ENCODE measurements around the gene ARL14.
A peak's percentile ranks its signal among the peaks of the same experiment; 100 is the strongest.
"Not testable (repeated sequence)": the region's sequence is repeated elsewhere in the genome, so short reads cannot be mapped to it uniquely, and the experiment has no call there.

The ARL14 gene

GRCh38 chr3:160677459-160677881 lies 510 bp downstream of the ARL14 start:
- no peak for DNase-seq

DNA sequence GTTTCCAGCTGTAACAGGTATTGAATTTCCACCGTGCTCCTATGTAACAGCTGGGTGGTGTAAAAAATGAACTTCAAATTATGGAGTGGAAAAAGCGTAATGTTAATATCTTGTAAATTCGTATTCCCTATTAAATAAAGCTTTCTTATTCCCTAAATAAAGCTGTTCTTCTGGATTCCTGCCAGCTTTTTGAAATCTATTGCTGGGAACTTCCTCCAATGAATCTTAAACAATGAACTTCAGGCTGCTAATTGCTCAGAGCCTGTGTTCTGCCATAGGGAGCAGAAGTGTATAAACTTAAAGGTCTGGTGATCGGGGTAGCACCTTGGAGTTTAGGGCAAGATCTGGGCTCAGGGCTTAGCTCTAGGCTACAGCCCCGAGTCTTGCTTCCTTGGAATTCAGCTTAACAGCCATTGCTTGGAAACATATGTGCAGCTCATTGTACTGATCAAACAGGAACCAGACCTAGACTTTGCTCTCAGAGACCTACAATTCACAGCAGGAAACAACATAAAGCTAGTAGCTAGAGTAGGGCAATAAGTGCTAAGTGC lies 1.4 kb downstream of the ARL14 start:
- no peak for DNase-seq

DNA sequence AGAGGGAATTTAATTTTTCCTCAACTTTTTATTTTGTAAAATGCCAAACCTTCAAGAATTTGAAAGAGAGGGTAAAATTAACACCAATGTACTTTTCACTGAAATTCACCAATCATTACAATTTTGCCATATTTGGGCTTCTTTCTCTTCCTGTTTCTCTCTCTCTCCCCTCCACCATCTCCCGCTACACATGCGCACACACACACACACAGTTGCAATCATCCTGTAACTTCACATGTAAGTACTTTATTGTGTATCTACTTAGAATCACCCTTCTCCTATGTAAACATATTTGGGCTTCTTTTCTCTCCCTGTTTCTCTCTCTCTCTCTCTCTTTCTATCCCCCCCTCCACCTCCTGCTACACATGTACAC lies 7.4 kb downstream of the ARL14 start:
- no peak for DNase-seq

- no peak for DNase-seq
These were observed 8.3 kb downstream of the ARL14 start for GRCh38 chr3:160685144-160685766.

DNA sequence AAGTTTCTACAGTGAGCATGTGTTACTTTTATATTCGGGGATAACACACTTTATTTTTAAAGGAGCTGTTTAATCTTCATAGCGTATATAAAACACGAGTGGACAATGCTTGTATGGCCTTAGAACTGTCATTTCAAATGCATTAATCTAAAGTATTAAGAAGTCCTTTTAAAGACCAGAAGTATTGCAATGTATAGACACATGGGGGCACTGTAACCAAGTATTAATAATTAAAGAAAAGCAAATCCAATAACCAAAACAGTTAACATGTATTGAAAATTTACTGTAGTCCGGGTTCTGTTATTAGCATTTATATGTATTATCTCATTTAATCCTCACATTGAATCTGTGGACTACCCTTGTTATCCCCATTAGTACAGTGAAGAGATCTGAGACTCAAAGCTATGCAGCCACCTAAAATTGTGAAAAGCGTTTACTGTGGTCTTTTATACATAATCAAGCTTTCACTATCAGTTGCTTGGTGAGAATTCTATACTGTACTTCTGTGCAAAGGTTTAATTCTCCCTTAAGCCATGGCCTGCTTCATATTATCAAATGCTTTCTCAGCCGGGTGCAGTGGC lies 10.1 kb downstream of the ARL14 start:
- peak in 2 of 4 experiments; percentile 42 to 53 for DNase-seq

- DNase-seq = no peak
These were observed 14.2 kb downstream of the ARL14 start for GRCh38 chr3:160691151-160691550.

DNA sequence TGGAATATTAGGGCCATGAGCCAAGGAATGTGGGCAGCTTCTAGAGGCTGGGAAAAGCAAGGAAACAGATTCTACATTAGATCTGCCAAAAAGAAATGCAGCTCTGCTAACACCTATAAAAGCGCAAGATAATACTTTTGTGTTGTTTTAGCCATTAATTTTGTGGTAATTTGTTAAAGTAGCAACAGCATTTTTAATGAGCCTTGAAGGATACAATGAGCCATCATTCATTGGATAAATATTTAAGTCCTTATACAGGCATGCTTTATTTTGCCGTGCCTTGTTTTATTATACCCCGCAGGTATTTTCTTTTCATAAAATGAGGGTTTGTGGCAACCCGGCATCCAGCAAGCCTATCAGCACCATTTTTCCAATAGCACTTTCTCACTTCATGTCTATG lies 15.0 kb downstream of the ARL14 start:
- no peak for DNase-seq

- no peak for DNase-seq
These were observed 16.2 kb downstream of the ARL14 start for GRCh38 chr3:160693191-160693590.

GRCh38 chr3:160694345-160694744 lies 17.4 kb downstream of the ARL14 start:
- no peak for DNase-seq

- no peak for DNase-seq
These were observed 18.0 kb downstream of the ARL14 start for GRCh38 chr3:160695003-160695402.

GRCh38 chr3:160695915-160696327 lies 19.0 kb downstream of the ARL14 start:
- DNase-seq = no peak

DNA sequence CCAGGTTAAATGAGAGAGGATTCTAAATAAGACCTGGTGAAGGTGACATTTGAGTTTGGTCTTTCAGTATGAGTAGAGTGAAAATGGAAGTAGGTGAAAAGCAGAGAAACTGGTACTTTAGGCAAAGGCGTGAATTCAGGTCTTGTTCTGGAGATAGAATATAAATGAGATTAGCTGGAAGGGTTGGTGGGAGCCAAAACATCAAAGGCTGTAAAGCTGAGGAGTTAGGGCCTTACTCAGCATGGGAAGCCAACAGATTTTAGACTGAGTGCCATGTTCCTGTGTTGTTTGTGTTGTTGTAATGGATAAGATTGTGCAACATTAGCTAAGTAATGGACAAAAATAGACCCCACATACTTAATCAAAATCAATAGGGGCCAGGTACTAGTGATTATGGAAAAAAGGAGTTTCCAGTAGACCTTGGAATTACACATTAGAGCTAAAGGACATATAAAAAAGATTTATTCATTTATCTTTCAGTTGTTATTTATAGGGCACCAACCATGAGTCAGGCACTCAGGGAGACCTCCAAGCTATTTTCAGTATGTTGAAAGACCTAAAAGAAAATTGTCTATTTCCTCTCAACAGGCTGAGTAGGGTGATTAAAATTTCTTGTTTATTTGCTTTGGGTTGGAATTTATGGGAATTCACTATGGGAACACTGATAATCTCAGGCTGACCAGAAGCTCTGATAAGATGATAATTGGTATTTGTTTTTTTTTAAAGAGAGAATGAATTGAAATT lies 20.8 kb downstream of the ARL14 start:
- no peak for DNase-seq

- no peak for DNase-seq
These were observed 21.7 kb downstream of the ARL14 start for GRCh38 chr3:160698599-160699195.

- no peak for DNase-seq
These were observed 24.5 kb downstream of the ARL14 start for GRCh38 chr3:160701490-160701889.

- DNase-seq = no peak
These were observed 25.3 kb downstream of the ARL14 start for GRCh38 chr3:160702290-160702689.

DNA sequence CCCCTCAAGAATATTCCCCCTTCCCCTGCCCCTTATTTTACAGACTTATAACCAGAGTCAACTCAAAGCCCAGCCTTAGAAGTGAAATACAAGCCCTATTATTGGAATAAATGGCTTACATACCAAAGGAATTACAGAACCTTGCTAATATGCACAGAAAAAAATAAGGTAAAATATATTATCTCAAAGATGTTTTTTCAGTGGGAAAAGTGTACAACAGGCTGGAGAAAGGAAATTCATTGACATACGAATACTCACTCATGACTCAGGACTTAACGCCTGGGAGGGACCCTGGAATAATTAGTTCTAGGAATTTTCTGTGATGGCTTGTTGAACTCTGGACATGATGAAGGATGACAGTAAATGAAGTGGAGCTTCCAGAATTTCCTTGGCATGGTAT lies 27.0 kb downstream of the ARL14 start:
- no peak for DNase-seq

GRCh38 chr3:160707187-160707794 lies 30.3 kb downstream of the ARL14 start:
- DNase-seq = peak; percentile 42 to 68 (median 62)

- DNase-seq = no peak
These were observed 32.7 kb downstream of the ARL14 start for GRCh38 chr3:160709477-160710182.

DNA sequence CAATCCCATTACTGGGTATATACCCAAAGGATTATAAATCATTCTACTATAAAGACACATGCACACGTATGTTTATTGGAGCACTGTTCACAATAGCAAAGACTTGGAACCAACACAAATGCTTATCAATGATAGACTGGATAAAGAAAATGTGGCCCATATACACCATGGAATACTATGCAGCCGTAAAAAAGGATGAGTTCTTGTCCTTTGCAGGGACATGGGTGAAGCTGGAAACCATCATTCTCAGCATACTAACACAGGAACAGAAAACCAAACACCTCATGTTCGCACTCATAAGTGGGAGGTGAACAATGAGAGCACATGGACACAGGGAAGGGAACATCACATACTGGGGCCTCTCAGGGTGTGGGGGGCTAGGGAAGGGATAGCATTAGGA lies 36.2 kb downstream of the ARL14 start:
- not testable (repeated sequence) for DNase-seq

- DNase-seq = no peak
These were observed 42.8 kb downstream of the ARL14 start for GRCh38 chr3:160719710-160720109.

- peak in 1 of 4 experiments; percentile 5 for DNase-seq
These were observed 43.3 kb downstream of the ARL14 start for GRCh38 chr3:160720123-160720746.

DNA sequence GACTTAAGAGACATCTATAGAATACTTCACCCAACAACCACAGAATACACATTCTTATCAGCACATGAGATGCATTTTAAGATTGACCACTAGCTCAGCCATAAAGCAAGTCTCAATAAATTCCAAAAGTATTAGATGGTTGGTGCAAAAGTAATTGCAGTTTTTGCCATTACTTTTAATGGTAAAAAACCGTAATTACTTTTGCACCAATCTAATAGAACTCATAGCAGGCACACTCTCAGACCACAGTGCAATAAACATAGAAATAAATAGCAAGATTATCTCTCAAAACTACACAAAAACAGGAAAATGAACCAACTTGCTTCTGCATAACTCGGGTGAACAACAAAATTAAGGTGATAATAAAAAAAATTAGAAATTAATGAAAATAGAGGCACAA lies 45.4 kb downstream of the ARL14 start:
- DNase-seq = no peak

Measured in suppressor macrophage (primary cell).